Fibroblast of the aortic adventitia (primary cell): ENCODE results near the gene HBG1. TPM values are rescaled to one million over a fixed set of nuclear protein-coding genes. Genes with fewer than 3 reads are reported as not detected.

ENCODE experiments used
- DNase-seq: peaks from one replicate; pipeline ENCODE4 v3.0.0-alpha.2; 2010; ENCODE audit warnings: low read depth
- H3K4me3 ChIP-seq: 2 replicates; pipeline ENCODE4 v1.5.1; 2011; ENCODE audit warnings: low read depth, mild to moderate bottlenecking, control low read depth, low read length, moderate library complexity
- total RNA-seq: library from RNA; depleted of rRNA; stranded (reverse); fragments of >200 nt; gene quantifications from 2 replicates; pipeline ENCODE4 v1.2.3, GENCODE V29; 2012; ENCODE audit warnings: low replicate concordance
- TF ChIP-seq, protein P1 (sequence below): IDR thresholded peaks from 2 replicates; pipeline ENCODE4 v1.5.1; 2011; ENCODE audit warnings: mild to moderate bottlenecking, low read length, control low read depth, inconsistent platforms; ENCODE audit not compliant: insufficient read depth

Gene HBG1
- total RNA-seq, 1 donor = not detected

DNA sequence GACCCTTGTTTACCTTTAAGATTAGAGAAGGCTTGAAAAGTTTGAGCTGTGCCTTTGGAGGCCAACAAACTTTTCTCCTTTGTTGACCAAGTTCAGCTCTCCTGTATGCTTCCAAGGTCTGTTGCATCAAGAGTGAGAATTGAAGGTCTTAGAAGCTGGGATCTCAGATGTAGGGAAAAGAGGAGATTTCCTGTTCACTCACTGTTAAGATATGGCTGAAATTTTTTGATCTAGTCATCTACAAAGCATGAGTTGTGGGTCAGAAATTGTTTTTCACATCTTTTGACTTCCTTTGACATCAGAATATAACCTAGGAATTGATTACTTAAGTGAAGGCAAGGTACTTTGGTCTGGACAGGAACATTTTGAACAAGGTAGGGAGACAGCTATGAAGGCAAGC is 40.0 kb upstream of the HBG1 start:
- TF ChIP-seq, protein P1, sequence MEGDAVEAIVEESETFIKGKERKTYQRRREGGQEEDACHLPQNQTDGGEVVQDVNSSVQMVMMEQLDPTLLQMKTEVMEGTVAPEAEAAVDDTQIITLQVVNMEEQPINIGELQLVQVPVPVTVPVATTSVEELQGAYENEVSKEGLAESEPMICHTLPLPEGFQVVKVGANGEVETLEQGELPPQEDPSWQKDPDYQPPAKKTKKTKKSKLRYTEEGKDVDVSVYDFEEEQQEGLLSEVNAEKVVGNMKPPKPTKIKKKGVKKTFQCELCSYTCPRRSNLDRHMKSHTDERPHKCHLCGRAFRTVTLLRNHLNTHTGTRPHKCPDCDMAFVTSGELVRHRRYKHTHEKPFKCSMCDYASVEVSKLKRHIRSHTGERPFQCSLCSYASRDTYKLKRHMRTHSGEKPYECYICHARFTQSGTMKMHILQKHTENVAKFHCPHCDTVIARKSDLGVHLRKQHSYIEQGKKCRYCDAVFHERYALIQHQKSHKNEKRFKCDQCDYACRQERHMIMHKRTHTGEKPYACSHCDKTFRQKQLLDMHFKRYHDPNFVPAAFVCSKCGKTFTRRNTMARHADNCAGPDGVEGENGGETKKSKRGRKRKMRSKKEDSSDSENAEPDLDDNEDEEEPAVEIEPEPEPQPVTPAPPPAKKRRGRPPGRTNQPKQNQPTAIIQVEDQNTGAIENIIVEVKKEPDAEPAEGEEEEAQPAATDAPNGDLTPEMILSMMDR = no peak
- no peak for DNase-seq
- H3K4me3 ChIP-seq = no peak overlapping the region

DNA sequence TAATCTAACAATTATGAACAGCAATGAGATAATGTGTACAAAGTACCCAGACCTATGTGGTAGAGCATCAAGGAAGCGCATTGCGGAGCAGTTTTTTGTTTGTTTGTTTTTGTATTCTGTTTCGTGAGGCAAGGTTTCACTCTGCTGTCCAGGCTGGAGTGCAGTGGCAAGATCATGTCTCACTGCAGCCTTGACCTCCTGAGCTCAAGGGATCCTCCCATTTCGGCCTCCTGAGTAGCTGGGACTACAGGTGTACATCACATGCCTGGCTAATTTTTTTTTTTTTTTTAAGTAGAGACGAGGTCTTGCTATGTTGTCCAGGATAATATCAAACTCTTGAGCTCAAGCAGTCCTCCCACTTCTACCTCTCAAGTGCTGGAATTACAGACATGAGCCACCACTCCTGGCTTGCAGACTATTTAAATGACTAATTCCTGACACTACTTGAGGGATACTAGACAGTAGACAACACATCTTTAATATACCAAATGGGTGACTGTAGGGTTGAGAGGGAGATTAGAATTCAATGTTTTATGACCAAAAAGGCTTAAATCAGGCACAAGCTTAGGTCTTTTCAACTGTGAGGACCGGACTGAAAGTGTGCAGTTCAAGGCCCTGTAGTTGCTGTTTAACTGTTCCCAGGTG is 39.4 kb upstream of the HBG1 start:
- no peak for DNase-seq
- TF ChIP-seq, protein P1 = no peak
- H3K4me3 ChIP-seq = no peak overlapping the region

DNA sequence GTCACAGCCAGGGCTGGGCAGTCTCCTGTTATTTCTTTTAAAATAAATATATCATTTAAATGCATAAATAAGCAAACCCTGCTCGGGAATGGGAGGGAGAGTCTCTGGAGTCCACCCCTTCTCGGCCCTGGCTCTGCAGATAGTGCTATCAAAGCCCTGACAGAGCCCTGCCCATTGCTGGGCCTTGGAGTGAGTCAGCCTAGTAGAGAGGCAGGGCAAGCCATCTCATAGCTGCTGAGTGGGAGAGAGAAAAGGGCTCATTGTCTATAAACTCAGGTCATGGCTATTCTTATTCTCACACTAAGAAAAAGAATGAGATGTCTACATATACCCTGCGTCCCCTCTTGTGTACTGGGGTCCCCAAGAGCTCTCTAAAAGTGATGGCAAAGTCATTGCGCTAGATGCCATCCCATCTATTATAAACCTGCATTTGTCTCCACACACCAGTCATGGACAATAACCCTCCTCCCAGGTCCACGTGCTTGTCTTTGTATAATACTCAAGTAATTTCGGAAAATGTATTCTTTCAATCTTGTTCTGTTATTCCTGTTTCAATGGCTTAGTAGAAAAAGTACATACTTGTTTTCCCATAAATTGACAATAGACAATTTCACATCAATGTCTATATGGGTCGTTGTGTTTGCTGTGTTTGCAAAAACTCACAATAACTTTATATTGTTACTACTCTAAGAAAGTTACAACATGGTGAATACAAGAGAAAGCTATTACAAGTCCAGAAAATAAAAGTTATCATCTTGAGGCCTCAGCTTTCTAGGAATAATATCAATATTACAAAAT is 38.6 kb upstream of the HBG1 start:
- peak; percentile 43 for DNase-seq
- H3K4me3 ChIP-seq = no peak overlapping the region
- TF ChIP-seq, protein P1 = no peak

DNA sequence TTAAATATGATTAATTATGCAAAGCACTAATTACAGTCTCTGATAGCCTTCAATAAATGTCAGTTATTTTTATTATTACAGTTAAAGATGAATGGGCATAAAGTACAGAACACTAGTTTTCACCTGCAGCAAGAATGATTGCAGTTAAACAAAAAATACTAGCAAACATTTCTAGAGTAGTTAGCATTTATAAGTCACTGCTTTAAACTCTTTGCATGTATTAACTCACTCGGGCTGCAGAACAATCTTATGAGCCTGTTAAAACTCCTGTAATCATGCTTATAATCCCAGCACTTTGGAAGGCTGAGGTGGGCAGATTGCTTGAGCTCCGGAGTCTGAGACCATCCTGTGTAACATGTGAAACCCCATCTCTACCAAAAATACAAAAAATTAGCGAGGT is 37.2 kb upstream of the HBG1 start:
- TF ChIP-seq, protein P1 = no peak
- H3K4me3 ChIP-seq = no peak overlapping the region
- no peak for DNase-seq

DNA sequence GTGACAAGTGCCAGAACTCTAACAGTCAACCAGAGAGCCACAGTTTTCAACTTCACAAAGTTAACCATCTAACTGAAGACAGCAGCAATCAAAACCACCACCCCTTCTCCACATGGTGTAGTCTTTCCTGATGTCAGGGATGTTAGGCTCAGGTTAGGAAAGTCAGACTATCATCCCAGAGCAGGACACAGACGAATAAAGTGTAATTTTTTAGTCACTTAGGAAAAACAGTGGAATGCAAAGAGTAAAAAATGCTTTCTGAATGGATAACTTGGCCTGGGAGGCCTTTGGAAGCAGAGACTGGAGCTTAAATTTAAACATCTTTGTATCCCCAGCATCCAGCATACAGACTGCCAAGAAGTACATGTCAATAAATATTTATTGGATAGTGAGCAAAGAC is 36.7 kb upstream of the HBG1 start:
- DNase-seq = no peak
- no peak overlapping the region for H3K4me3 ChIP-seq
- TF ChIP-seq, protein P1 = no peak

DNA sequence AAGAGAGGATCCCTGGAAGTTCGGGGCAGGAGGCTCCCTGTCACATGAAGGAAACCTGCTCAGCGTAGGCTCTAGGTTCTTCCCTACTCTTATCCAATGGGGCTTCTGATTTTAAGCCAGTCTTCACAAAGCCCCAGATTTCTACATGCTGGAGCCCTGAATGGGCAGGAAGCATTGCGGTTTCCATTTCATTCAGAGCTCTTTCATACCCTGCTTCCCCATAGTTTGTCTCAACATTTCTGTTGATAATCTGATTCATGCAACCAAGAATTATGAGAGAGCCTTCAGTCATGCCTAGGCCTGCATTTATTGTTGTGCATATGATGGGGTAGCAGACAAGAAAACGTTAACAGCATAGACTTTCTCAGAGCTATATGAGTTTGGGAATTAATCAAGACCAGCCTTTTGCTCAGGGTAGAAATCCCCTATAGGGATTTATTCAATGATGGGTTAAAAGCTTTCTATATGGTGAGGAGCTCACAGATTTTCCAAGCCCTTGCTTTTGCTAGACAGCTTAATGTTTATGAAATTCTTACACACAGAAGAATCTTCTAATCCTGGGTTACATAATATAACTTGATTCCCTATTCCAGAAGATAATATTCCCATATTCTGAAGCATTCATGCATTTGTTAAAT is 36.2 kb upstream of the HBG1 start:
- no peak for DNase-seq
- H3K4me3 ChIP-seq = no peak overlapping the region
- TF ChIP-seq, protein P1 = no peak
